ENCODE measurements around the gene SLC25A18. TPM values are rescaled to one million over a fixed set of nuclear protein-coding genes. Genes with fewer than 3 reads are reported as not detected.
A peak's percentile ranks its signal among the peaks of the same experiment; 100 is the strongest.

SLC25A18 gene
- polyA plus RNA-seq, 3 donors: 0.10 to 0.11 TPM; not detected in 1

DNA sequence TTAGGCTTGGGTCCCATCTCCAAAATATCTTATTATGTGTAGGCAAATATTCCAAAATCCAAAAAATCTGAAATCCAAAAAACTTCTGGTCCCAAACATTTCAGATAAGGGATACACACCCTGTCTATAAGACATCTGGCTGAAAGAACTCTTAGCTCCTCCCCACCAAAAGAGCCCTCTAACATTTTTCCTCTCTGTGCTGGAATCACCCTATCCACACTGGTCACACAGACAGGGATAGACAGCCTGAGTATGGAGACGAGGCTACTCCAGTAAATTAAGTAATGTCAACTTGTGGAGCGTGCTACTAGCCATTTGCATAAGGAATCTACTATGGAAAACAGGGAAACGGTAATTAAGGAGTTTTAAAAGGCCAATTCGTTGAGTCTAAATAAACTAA is 40.4 kb downstream of the SLC25A18 start:
- Histone ChIP-seq H3K9me3 (replicated peaks in 1 of 2; ENCODE audit: control insufficient read depth in 1 of 2, insufficient read depth in 1 of 2, low read length in 2 of 2) (no peaks in the 10 kb centered on the region), H3K79me2 (ENCODE audit: insufficient read depth, low read length) (peaks cover 71% of the 10 kb centered on the region), H3K4me1 (ENCODE audit: control insufficient read depth in 1 of 2, insufficient read depth in 2 of 2, low read length in 2 of 2) (no peaks in the 10 kb centered on the region), H4K20me1 (ENCODE audit: insufficient read depth, low read length) (peaks cover 84% of the 10 kb centered on the region), H3K4me2 (replicated peaks; ENCODE audit: extremely low read depth, low read length, poor library complexity, severe bottlenecking) (no peak overlapping the region), H3K9ac (ENCODE audit: insufficient read depth, low read length, poor library complexity, severe bottlenecking) (no peak overlapping the region), H3K27ac (ENCODE audit: low read depth in 1 of 2, low read length in 2 of 2) (no peak overlapping the region), H2AFZ (ENCODE audit: insufficient read depth, low read depth, low read length, poor library complexity, severe bottlenecking) (no peak overlapping the region), H3K27me3 (ENCODE audit: control insufficient read depth in 2 of 2, insufficient read depth in 2 of 2, low read length in 2 of 2) (no peaks in the 10 kb centered on the region), H3K36me3 (replicated peaks in 1 of 2; ENCODE audit: control insufficient read depth in 1 of 2, insufficient read depth in 2 of 2, low read length in 2 of 2) (peaks cover 67 to 99% of the 10 kb centered on the region in 2 donors), H3K4me3 (replicated peaks in 1 of 3; ENCODE audit: low read depth in 2 of 3, low read length in 3 of 3) (no peak overlapping the region)
- peaks cover 50 to 54% of the 10 kb centered on the region in 2 donors for H3K36me3 Mint-ChIP-seq
- H3K4me3 Mint-ChIP-seq: no peak overlapping the region
- DNase-seq: no peak
- H3K27me3 Mint-ChIP-seq (ENCODE audit: low read depth in 3 of 3): no peaks in the 10 kb centered on the region
- no CpG with 5 or more reads among the region's 4 CpGs for WGBS (ENCODE audit: insufficient coverage)
- H3K27ac Mint-ChIP-seq: no peak overlapping the region
- no peaks in the 10 kb centered on the region for H3K4me1 Mint-ChIP-seq
- TF ChIP-seq, protein P1, sequence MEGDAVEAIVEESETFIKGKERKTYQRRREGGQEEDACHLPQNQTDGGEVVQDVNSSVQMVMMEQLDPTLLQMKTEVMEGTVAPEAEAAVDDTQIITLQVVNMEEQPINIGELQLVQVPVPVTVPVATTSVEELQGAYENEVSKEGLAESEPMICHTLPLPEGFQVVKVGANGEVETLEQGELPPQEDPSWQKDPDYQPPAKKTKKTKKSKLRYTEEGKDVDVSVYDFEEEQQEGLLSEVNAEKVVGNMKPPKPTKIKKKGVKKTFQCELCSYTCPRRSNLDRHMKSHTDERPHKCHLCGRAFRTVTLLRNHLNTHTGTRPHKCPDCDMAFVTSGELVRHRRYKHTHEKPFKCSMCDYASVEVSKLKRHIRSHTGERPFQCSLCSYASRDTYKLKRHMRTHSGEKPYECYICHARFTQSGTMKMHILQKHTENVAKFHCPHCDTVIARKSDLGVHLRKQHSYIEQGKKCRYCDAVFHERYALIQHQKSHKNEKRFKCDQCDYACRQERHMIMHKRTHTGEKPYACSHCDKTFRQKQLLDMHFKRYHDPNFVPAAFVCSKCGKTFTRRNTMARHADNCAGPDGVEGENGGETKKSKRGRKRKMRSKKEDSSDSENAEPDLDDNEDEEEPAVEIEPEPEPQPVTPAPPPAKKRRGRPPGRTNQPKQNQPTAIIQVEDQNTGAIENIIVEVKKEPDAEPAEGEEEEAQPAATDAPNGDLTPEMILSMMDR (IDR thresholded peaks at IDR 0.05): no peak
- H3K9me3 Mint-ChIP-seq: no peaks in the 10 kb centered on the region
- intact Hi-C loops (cut with micrococcal nuclease): no loop called here

DNA sequence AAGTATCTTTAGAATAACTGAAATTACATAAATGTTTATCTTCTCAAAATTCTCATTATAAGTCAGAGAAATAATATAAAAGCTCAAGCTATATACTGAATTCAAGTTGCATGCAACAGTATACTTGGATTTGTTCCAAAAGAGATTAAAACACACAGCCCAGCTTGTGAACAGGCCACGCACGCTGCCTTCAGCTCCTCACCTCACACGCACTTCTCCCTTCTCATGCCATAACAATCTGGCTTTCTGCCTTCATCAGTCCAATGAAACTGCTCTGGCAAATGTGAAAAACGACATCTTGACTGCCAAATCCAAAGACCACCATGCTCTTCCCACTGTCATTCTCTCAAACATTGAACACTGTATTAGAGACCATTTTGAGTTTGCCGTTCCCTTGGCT is 43.2 kb downstream of the SLC25A18 start:
- H4K20me1 ChIP-seq (ENCODE audit: insufficient read depth, low read length): peaks cover 99% of the 10 kb centered on the region
- no peaks in the 10 kb centered on the region for H3K4me1 ChIP-seq (ENCODE audit: control insufficient read depth in 1 of 2, insufficient read depth in 2 of 2, low read length in 2 of 2)
- no peak overlapping the region for H3K4me3 Mint-ChIP-seq
- no peak overlapping the region for H3K9ac ChIP-seq (ENCODE audit: insufficient read depth, low read length, poor library complexity, severe bottlenecking)
- H3K27ac ChIP-seq (ENCODE audit: low read depth in 1 of 2, low read length in 2 of 2): peak overlapping the region in 1 of 2 donors; percentile 7
- no peaks in the 10 kb centered on the region for H3K27me3 Mint-ChIP-seq (ENCODE audit: low read depth in 3 of 3)
- no peak overlapping the region for H3K4me2 ChIP-seq (replicated peaks; ENCODE audit: extremely low read depth, low read length, poor library complexity, severe bottlenecking)
- peaks cover 86% of the 10 kb centered on the region for H3K79me2 ChIP-seq (ENCODE audit: insufficient read depth, low read length)
- no peaks in the 10 kb centered on the region for H3K9me3 Mint-ChIP-seq
- 59% methylated on average over 5 of the region's 5 CpGs for WGBS (ENCODE audit: insufficient coverage)
- no peak overlapping the region for H3K27ac Mint-ChIP-seq
- no peak overlapping the region for H3K4me3 ChIP-seq (replicated peaks in 1 of 3; ENCODE audit: low read depth in 2 of 3, low read length in 3 of 3)
- H3K4me1 Mint-ChIP-seq: no peaks in the 10 kb centered on the region
- H3K27me3 ChIP-seq (ENCODE audit: control insufficient read depth in 2 of 2, insufficient read depth in 2 of 2, low read length in 2 of 2): no peaks in the 10 kb centered on the region
- H3K36me3 ChIP-seq (replicated peaks in 1 of 2; ENCODE audit: control insufficient read depth in 1 of 2, insufficient read depth in 2 of 2, low read length in 2 of 2): peaks cover 60 to 96% of the 10 kb centered on the region in 2 donors
- peaks cover 39 to 50% of the 10 kb centered on the region in 2 donors for H3K36me3 Mint-ChIP-seq
- intact Hi-C loops (cut with micrococcal nuclease): no loop called here
- TF ChIP-seq, protein P1 (IDR thresholded peaks at IDR 0.05): no peak
- no peaks in the 10 kb centered on the region for H3K9me3 ChIP-seq (replicated peaks in 1 of 2; ENCODE audit: control insufficient read depth in 1 of 2, insufficient read depth in 1 of 2, low read length in 2 of 2)
- DNase-seq: no peak
- H2AFZ ChIP-seq (ENCODE audit: insufficient read depth, low read depth, low read length, poor library complexity, severe bottlenecking): no peak overlapping the region
